ENCODE results near the gene PAQR7.

DNA sequence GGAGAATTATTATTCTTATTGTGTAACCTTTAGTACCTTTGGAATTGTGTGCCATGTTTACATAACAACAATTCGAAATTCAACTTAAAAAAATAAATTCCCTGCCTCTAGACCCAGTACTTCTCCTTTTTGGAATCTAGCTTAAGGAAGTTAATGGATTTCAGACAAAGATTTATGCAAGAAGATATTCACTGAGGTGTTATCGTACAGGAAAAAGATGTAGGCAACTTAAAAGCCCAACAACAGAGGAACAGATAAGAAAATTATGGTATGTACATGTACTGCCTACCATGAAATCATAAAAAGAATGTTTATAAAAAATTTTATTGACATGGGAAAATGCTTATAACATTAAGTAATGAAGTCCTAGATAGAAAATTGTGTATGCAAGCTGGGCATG lies 48.9 kb upstream of the PAQR7 start:
- TF ChIP-seq, protein P1, sequence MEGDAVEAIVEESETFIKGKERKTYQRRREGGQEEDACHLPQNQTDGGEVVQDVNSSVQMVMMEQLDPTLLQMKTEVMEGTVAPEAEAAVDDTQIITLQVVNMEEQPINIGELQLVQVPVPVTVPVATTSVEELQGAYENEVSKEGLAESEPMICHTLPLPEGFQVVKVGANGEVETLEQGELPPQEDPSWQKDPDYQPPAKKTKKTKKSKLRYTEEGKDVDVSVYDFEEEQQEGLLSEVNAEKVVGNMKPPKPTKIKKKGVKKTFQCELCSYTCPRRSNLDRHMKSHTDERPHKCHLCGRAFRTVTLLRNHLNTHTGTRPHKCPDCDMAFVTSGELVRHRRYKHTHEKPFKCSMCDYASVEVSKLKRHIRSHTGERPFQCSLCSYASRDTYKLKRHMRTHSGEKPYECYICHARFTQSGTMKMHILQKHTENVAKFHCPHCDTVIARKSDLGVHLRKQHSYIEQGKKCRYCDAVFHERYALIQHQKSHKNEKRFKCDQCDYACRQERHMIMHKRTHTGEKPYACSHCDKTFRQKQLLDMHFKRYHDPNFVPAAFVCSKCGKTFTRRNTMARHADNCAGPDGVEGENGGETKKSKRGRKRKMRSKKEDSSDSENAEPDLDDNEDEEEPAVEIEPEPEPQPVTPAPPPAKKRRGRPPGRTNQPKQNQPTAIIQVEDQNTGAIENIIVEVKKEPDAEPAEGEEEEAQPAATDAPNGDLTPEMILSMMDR (conservative IDR thresholded peaks at IDR 0.05; ENCODE audit: low read length): no peak
- TF ChIP-seq EZH2phosphoT487 (IDR thresholded peaks at IDR 0.05; ENCODE audit: borderline replicate concordance, low read depth, low read length): no peak

All from OCI-LY7 (cell line).